SK-N-SH (cell line): ENCODE results near the gene NR5A1.

ENCODE experiments used
- CTCF ChIP-seq: fragments of 200-600 bp; sonication (generic); IDR thresholded peaks from 2 replicates; pipeline ENCODE4 v1.6.1; 2017; ENCODE audit warnings: antibody characterized with exemption, mild to moderate bottlenecking, moderate library complexity
- EP300 ChIP-seq, 2 experiments: IDR thresholded peaks; 2 replicates each; pipeline versions ENCODE4 v1.4.0 to v1.6.1; 2012; ENCODE audit warnings: borderline replicate concordance in 1 of 2, low read depth in 1 of 2, low read length in 1 of 2
- FOXM1 ChIP-seq: IDR thresholded peaks from 2 replicates; pipeline ENCODE4 v1.4.0; 2012; ENCODE audit warnings: low read depth, mild to moderate bottlenecking
- POLR2AphosphoS5 ChIP-seq: IDR thresholded peaks from 2 replicates; pipeline ENCODE4 v1.6.1; 2012; ENCODE audit warnings: low read depth, low read length

GRCh38 chr9:124527781-124528180 lies 20.6 kb upstream of the NR5A1 start:
- TF ChIP-seq FOXM1, result no peak
- no peak for TF ChIP-seq EP300 (IDR thresholded peaks at IDR 0.05; ENCODE audit: borderline replicate concordance in 1 of 2, low read depth in 1 of 2, low read length in 1 of 2)
- no peak for TF ChIP-seq CTCF
- TF ChIP-seq POLR2AphosphoS5, result no peak
